ENCODE results near the gene S100A7A.
"Not testable (repeated sequence)": the region's sequence is repeated elsewhere in the genome, so short reads cannot be mapped to it uniquely, and the experiment has no call there.

The S100A7A gene

GRCh38 chr1:153443486-153443885, 27.2 kb downstream of the S100A7A start:
- Histone ChIP-seq H3K14ac (ENCODE audit: low read length) (no peak overlapping the region), H3K9me3 (replicated peaks in 1 of 2; ENCODE audit: control insufficient read depth in 2 of 2, insufficient read depth in 1 of 2, low read depth in 1 of 2, low read length in 2 of 2) (no peaks in the 10 kb centered on the region), H3K4me3 (ENCODE audit: low read length in 2 of 2) (peak overlapping the region in 1 of 2 donors; percentile 50), H4K91ac (ENCODE audit: low read depth, low read length, poor library complexity) (no peak overlapping the region), H3K27me3 (ENCODE audit: control insufficient read depth in 3 of 3, insufficient read depth in 3 of 3, low read depth in 1 of 3, low read length in 3 of 3) (peaks cover 0 to 7% (median 0%) of the 10 kb centered on the region in 3 experiments), H2AFZ (ENCODE audit: low read length) (no peak overlapping the region), H2BK120ac (ENCODE audit: low read depth, low read length) (no peak overlapping the region), H2BK5ac (ENCODE audit: low read length) (no peak overlapping the region), H3K18ac (ENCODE audit: low read length) (no peak overlapping the region), H2AK5ac (ENCODE audit: low read depth, low read length) (no peak overlapping the region), H2BK15ac (ENCODE audit: low read length) (no peak overlapping the region), H3K9ac (ENCODE audit: low read depth, low read length, poor library complexity) (no peak overlapping the region), H2BK12ac (ENCODE audit: low read length) (no peak overlapping the region), H3K4ac (ENCODE audit: low read length) (no peak overlapping the region), H3K27ac (replicated peaks; ENCODE audit: low read length) (no peak overlapping the region), H3K4me2 (ENCODE audit: insufficient read depth, low read length, poor library complexity, severe bottlenecking) (no peak overlapping the region), H3K36me3 (replicated peaks in 1 of 2; ENCODE audit: control insufficient read depth in 2 of 2, insufficient read depth in 2 of 2, low read length in 2 of 2) (no peaks in the 10 kb centered on the region), H3K23ac (ENCODE audit: low read depth, low read length, poor library complexity) (no peak overlapping the region), H4K8ac (ENCODE audit: low read depth, low read length) (no peak overlapping the region), H3K79me1 (ENCODE audit: low read depth, low read length) (no peaks in the 10 kb centered on the region), H3K4me1 (ENCODE audit: control insufficient read depth in 2 of 2, insufficient read depth in 1 of 2, low read depth in 1 of 2, low read length in 2 of 2) (no peaks in the 10 kb centered on the region)
- no CpG with 5 or more reads among the region's 4 CpGs for WGBS, 2 donors (ENCODE audit: extremely low coverage in 2 of 2, insufficient read length in 2 of 2, insufficient replicate concordance in 1 of 2)
- no peak for DNase-seq (ENCODE audit: low spot score)

GRCh38 chr1:153444078-153444477, 27.8 kb downstream of the S100A7A start:
- H3K4me3 ChIP-seq (ENCODE audit: low read length in 2 of 2): peak overlapping the region in 1 of 2 donors; percentile 10
- no peak for DNase-seq (ENCODE audit: low spot score)
- no peak overlapping the region for H3K18ac ChIP-seq (ENCODE audit: low read length)
- peaks cover 0 to 4% (median 0%) of the 10 kb centered on the region in 3 experiments for H3K27me3 ChIP-seq (ENCODE audit: control insufficient read depth in 3 of 3, insufficient read depth in 3 of 3, low read depth in 1 of 3, low read length in 3 of 3)
- H3K9me3 ChIP-seq (replicated peaks in 1 of 2; ENCODE audit: control insufficient read depth in 2 of 2, insufficient read depth in 1 of 2, low read depth in 1 of 2, low read length in 2 of 2): no peaks in the 10 kb centered on the region
- H2BK120ac ChIP-seq (ENCODE audit: low read depth, low read length): no peak overlapping the region
- no CpG with 5 or more reads among the region's 5 CpGs for WGBS, 2 donors (ENCODE audit: extremely low coverage in 2 of 2, insufficient read length in 2 of 2, insufficient replicate concordance in 1 of 2)
- no peak overlapping the region for H2BK12ac ChIP-seq (ENCODE audit: low read length)
- H3K79me1 ChIP-seq (ENCODE audit: low read depth, low read length): no peaks in the 10 kb centered on the region
- no peak overlapping the region for H2AK5ac ChIP-seq (ENCODE audit: low read depth, low read length)
- H3K27ac ChIP-seq (replicated peaks; ENCODE audit: low read length): no peak overlapping the region
- no peak overlapping the region for H3K9ac ChIP-seq (ENCODE audit: low read depth, low read length, poor library complexity)
- H2BK15ac ChIP-seq (ENCODE audit: low read length): no peak overlapping the region
- peak overlapping the region; percentile 33 for H3K14ac ChIP-seq (ENCODE audit: low read length)
- H3K4me1 ChIP-seq (ENCODE audit: control insufficient read depth in 2 of 2, insufficient read depth in 1 of 2, low read depth in 1 of 2, low read length in 2 of 2): no peaks in the 10 kb centered on the region
- H4K8ac ChIP-seq (ENCODE audit: low read depth, low read length): no peak overlapping the region
- no peak overlapping the region for H3K4ac ChIP-seq (ENCODE audit: low read length)
- no peak overlapping the region for H3K4me2 ChIP-seq (ENCODE audit: insufficient read depth, low read length, poor library complexity, severe bottlenecking)
- H2AFZ ChIP-seq (ENCODE audit: low read length): no peak overlapping the region
- no peak overlapping the region for H4K91ac ChIP-seq (ENCODE audit: low read depth, low read length, poor library complexity)
- H2BK5ac ChIP-seq (ENCODE audit: low read length): no peak overlapping the region
- H3K23ac ChIP-seq (ENCODE audit: low read depth, low read length, poor library complexity): no peak overlapping the region
- H3K36me3 ChIP-seq (replicated peaks in 1 of 2; ENCODE audit: control insufficient read depth in 2 of 2, insufficient read depth in 2 of 2, low read length in 2 of 2): no peaks in the 10 kb centered on the region

GRCh38 chr1:153447498-153448170, 31.3 kb downstream of the S100A7A start:
- Histone ChIP-seq H3K9ac (ENCODE audit: low read depth, low read length, poor library complexity) (no peak overlapping the region), H3K4me2 (ENCODE audit: insufficient read depth, low read length, poor library complexity, severe bottlenecking) (no peak overlapping the region), H2AK5ac (ENCODE audit: low read depth, low read length) (no peak overlapping the region), H3K18ac (ENCODE audit: low read length) (no peak overlapping the region), H3K4ac (ENCODE audit: low read length) (no peak overlapping the region), H3K36me3 (replicated peaks in 1 of 2; ENCODE audit: control insufficient read depth in 2 of 2, insufficient read depth in 2 of 2, low read length in 2 of 2) (no peaks in the 10 kb centered on the region), H2BK15ac (ENCODE audit: low read length) (no peak overlapping the region), H2BK12ac (ENCODE audit: low read length) (no peak overlapping the region), H3K9me3 (replicated peaks in 1 of 2; ENCODE audit: control insufficient read depth in 2 of 2, insufficient read depth in 1 of 2, low read depth in 1 of 2, low read length in 2 of 2) (no peaks in the 10 kb centered on the region), H3K27me3 (ENCODE audit: control insufficient read depth in 3 of 3, insufficient read depth in 3 of 3, low read depth in 1 of 3, low read length in 3 of 3) (no peaks in the 10 kb centered on the region), H3K14ac (ENCODE audit: low read length) (no peak overlapping the region), H3K23ac (ENCODE audit: low read depth, low read length, poor library complexity) (no peak overlapping the region), H2BK5ac (ENCODE audit: low read length) (no peak overlapping the region), H2AFZ (ENCODE audit: low read length) (no peak overlapping the region), H3K4me3 (ENCODE audit: low read length in 2 of 2) (no peak overlapping the region), H2BK120ac (ENCODE audit: low read depth, low read length) (no peak overlapping the region), H3K79me1 (ENCODE audit: low read depth, low read length) (no peaks in the 10 kb centered on the region), H4K8ac (ENCODE audit: low read depth, low read length) (no peak overlapping the region), H4K91ac (ENCODE audit: low read depth, low read length, poor library complexity) (no peak overlapping the region), H3K27ac (replicated peaks; ENCODE audit: low read length) (no peak overlapping the region), H3K4me1 (ENCODE audit: control insufficient read depth in 2 of 2, insufficient read depth in 1 of 2, low read depth in 1 of 2, low read length in 2 of 2) (no peaks in the 10 kb centered on the region)
- no CpG with 5 or more reads among the region's 1 CpG for WGBS, 2 donors (ENCODE audit: extremely low coverage in 2 of 2, insufficient read length in 2 of 2, insufficient replicate concordance in 1 of 2)
- DNase-seq (ENCODE audit: low spot score): no peak

GRCh38 chr1:153448851-153449250, 32.5 kb downstream of the S100A7A start:
- not testable (repeated sequence) for H3K27ac ChIP-seq (replicated peaks; ENCODE audit: low read length); H3K79me1 ChIP-seq (ENCODE audit: low read depth, low read length); H3K4ac ChIP-seq (ENCODE audit: low read length)

More at GRCh38 chr1:153448851-153449250, 32.5 kb downstream of the S100A7A start:
- H2BK5ac ChIP-seq (ENCODE audit: low read length); H3K36me3 ChIP-seq (replicated peaks in 1 of 2; ENCODE audit: control insufficient read depth in 2 of 2, insufficient read depth in 2 of 2, low read length in 2 of 2); H2BK12ac ChIP-seq (ENCODE audit: low read length); H4K91ac ChIP-seq (ENCODE audit: low read depth, low read length, poor library complexity); H2AK5ac ChIP-seq (ENCODE audit: low read depth, low read length); H2AFZ ChIP-seq (ENCODE audit: low read length); H3K9ac ChIP-seq (ENCODE audit: low read depth, low read length, poor library complexity); H3K4me1 ChIP-seq (ENCODE audit: control insufficient read depth in 2 of 2, insufficient read depth in 1 of 2, low read depth in 1 of 2, low read length in 2 of 2); H3K18ac ChIP-seq (ENCODE audit: low read length); H2BK120ac ChIP-seq (ENCODE audit: low read depth, low read length); H4K8ac ChIP-seq (ENCODE audit: low read depth, low read length); H3K14ac ChIP-seq (ENCODE audit: low read length); H3K23ac ChIP-seq (ENCODE audit: low read depth, low read length, poor library complexity); H3K27me3 ChIP-seq (ENCODE audit: control insufficient read depth in 3 of 3, insufficient read depth in 3 of 3, low read depth in 1 of 3, low read length in 3 of 3); H3K9me3 ChIP-seq (replicated peaks in 1 of 2; ENCODE audit: control insufficient read depth in 2 of 2, insufficient read depth in 1 of 2, low read depth in 1 of 2, low read length in 2 of 2); H3K4me2 ChIP-seq (ENCODE audit: insufficient read depth, low read length, poor library complexity, severe bottlenecking); H3K4me3 ChIP-seq (ENCODE audit: low read length in 2 of 2); DNase-seq (ENCODE audit: low spot score); H2BK15ac ChIP-seq (ENCODE audit: low read length): not testable (repeated sequence)
- WGBS, 2 donors (ENCODE audit: extremely low coverage in 2 of 2, insufficient read length in 2 of 2, insufficient replicate concordance in 1 of 2): no CpG with 5 or more reads among the region's 4 CpGs
